Caco-2 (cell line): ENCODE results near the gene NEUROD4. TPM values are rescaled to one million over a fixed set of nuclear protein-coding genes. Genes with fewer than 3 reads are reported as not detected.

ENCODE experiments used
- BruUV-seq: library from RNA; stranded (reverse); fragments of 400-500 nt; replicated peaks from 2 replicates; lab custom pipeline; 2021; lab: Mats Ljungman, UMichigan
- CTCF ChIA-PET: fragments of 300-600 bp; sonication (Branson Sonifier 250); formaldehyde crosslinking; loops from one replicate; lab custom pipeline; 2022; ENCODE audit warnings: antibody characterized with exemption; lab: Charles Lee
- POLR2A ChIA-PET: fragments of 300-600 bp; sonication (Branson Sonifier 250); formaldehyde crosslinking; loops from one replicate; lab custom pipeline; 2022; ENCODE audit warnings: antibody characterized with exemption; lab: Charles Lee
- DNase-seq, 2 experiments: peaks; one replicate each; pipeline versions ENCODE4 v3.0.0 to v3.0.0-alpha.2; 2020 to 2022
- H3K27me3 ChIP-seq: replicated peaks from 2 replicates; pipeline ENCODE4 v1.6.0; 2011; ENCODE audit warnings: low read length; ENCODE audit not compliant: control insufficient read depth, insufficient read depth
- H3K36me3 ChIP-seq: 2 replicates; pipeline ENCODE4 v1.5.1; 2011; ENCODE audit warnings: low read length; ENCODE audit not compliant: control insufficient read depth, insufficient read depth
- H3K4me1 ChIP-seq: fragments of 250-450 bp; sonication (Bioruptor Pico); 2 replicates; pipeline ENCODE4 v1.5.1; 2020; ENCODE audit warnings: mild to moderate bottlenecking
- H3K4me3 ChIP-seq: 2 replicates; pipeline ENCODE4 v1.5.1; 2011; ENCODE audit warnings: low read depth, mild to moderate bottlenecking, control low read depth, low read length
- H3K9me3 ChIP-seq: fragments of 250-450 bp; sonication (Bioruptor Pico); 2 replicates; pipeline ENCODE4 v1.5.1; 2020; ENCODE audit warnings: mild to moderate bottlenecking, moderate library complexity
- H3K27ac Mint-ChIP-seq: one replicate; pipeline ENCODE4 v1.8.0; 2022; ENCODE audit warnings: mixed read lengths; ENCODE audit not compliant: unreplicated experiment
- H3K27me3 Mint-ChIP-seq: one replicate; pipeline ENCODE4 v1.8.0; 2022; ENCODE audit warnings: mixed read lengths; ENCODE audit not compliant: insufficient read depth, unreplicated experiment
- H3K36me3 Mint-ChIP-seq: one replicate; pipeline ENCODE4 v1.8.0; 2022; ENCODE audit warnings: mild to moderate bottlenecking, mixed read lengths; ENCODE audit not compliant: insufficient read depth, unreplicated experiment
- H3K4me1 Mint-ChIP-seq: one replicate; pipeline ENCODE4 v1.8.0; 2022; ENCODE audit warnings: low read depth, mixed read lengths; ENCODE audit not compliant: unreplicated experiment
- H3K4me3 Mint-ChIP-seq: one replicate; pipeline ENCODE4 v1.8.0; 2022; ENCODE audit warnings: mild to moderate bottlenecking, moderate library complexity, mixed read lengths; ENCODE audit not compliant: unreplicated experiment
- H3K9me3 Mint-ChIP-seq: one replicate; pipeline ENCODE4 v1.8.0; 2022; ENCODE audit warnings: mixed read lengths; ENCODE audit not compliant: unreplicated experiment
- CTCF ChIP-seq, 2 experiments: fragments of 200-600 bp in 1 of 2; IDR thresholded peaks; 1 replicate in 1 of 2; 2 replicates in 1 of 2; pipeline versions ENCODE4 v1.5.1 to v1.8.0; 2011 to 2022; ENCODE audit warnings: antibody characterized with exemption in 1 of 2, control low read depth in 1 of 2, inconsistent platforms in 1 of 2, low read depth in 1 of 2, low read length in 1 of 2, mild to moderate bottlenecking in 1 of 2, moderate library complexity in 1 of 2; ENCODE audit not compliant: insufficient read depth in 1 of 2, severe bottlenecking in 1 of 2, unreplicated experiment in 1 of 2
- intact Hi-C: fragments of 100-400 bp; cut with micrococcal nuclease; formaldehyde crosslinking; loops from one replicate; pipeline ENCODE4 v1.10.0; 2022; ENCODE audit not compliant: unreplicated experiment
- total RNA-seq: library from RNA; stranded (reverse); gene quantifications from 2 replicates; pipeline ENCODE4 v1.2.3, GENCODE V29; 2022

Gene NEUROD4
- total RNA-seq, 1 experiment from 2014 or later: not detected

- H3K4me3 Mint-ChIP-seq: no peak overlapping the region
- BruUV-seq: no TSS peak
- intact Hi-C loops: no loop called here
- peaks cover 7% of the 10 kb centered on the region for H3K4me1 Mint-ChIP-seq
- DNase-seq: no peak
- Histone ChIP-seq H3K9me3 (no peaks in the 10 kb centered on the region), H3K27me3 (no peaks in the 10 kb centered on the region), H3K4me3 (no peak overlapping the region), H3K4me1 (no peaks in the 10 kb centered on the region; the same call in 1 of the 2 replicates), H3K36me3 (no peaks in the 10 kb centered on the region)
- H3K27ac Mint-ChIP-seq: no peak overlapping the region
- ChIA-PET CTCF (no interaction called here), POLR2A (no interaction called here)
- H3K9me3 Mint-ChIP-seq: no peaks in the 10 kb centered on the region
- no peak for TF ChIP-seq CTCF (IDR thresholded peaks at IDR 0.05; ENCODE audit: insufficient read depth in 1 of 2, low read depth in 1 of 2, low read length in 1 of 2, severe bottlenecking in 1 of 2, unreplicated experiment in 1 of 2)
- no peaks in the 10 kb centered on the region for H3K36me3 Mint-ChIP-seq
- H3K27me3 Mint-ChIP-seq: peaks cover 4% of the 10 kb centered on the region
Measured at GRCh38 chr12:54974279-54974678, 45.5 kb upstream of the NEUROD4 start.

- H3K4me3 ChIP-seq: no peak overlapping the region
- H3K36me3 ChIP-seq: no peaks in the 10 kb centered on the region
- Mint-ChIP-seq H3K4me3 (no peak overlapping the region), H3K36me3 (no peaks in the 10 kb centered on the region), H3K27ac (no peak overlapping the region), H3K9me3 (no peaks in the 10 kb centered on the region), H3K27me3 (peaks cover 7% of the 10 kb centered on the region), H3K4me1 (peaks cover 7% of the 10 kb centered on the region)
- no peak for TF ChIP-seq CTCF (IDR thresholded peaks at IDR 0.05; ENCODE audit: insufficient read depth in 1 of 2, low read depth in 1 of 2, low read length in 1 of 2, severe bottlenecking in 1 of 2, unreplicated experiment in 1 of 2)
- BruUV-seq: no TSS peak
- H3K27me3 ChIP-seq: no peaks in the 10 kb centered on the region
- no peaks in the 10 kb centered on the region for H3K9me3 ChIP-seq
- no peaks in the 10 kb centered on the region; the same call in 1 of the 2 replicates for H3K4me1 ChIP-seq
- CTCF ChIA-PET: interaction anchor here (1.1 kb wide), 1 partner anchor 18 kb away, joined by 3 read pairs; no protein-coding TSS in a partner anchor
- DNase-seq: no peak
- POLR2A ChIA-PET: no interaction called here
- intact Hi-C loops: no loop called here
Measured at GRCh38 chr12:54975272-54975671, 44.5 kb upstream of the NEUROD4 start.

- no peak for DNase-seq
- Mint-ChIP-seq H3K9me3 (no peaks in the 10 kb centered on the region), H3K36me3 (no peaks in the 10 kb centered on the region), H3K27me3 (peaks cover 7% of the 10 kb centered on the region), H3K4me3 (no peak overlapping the region), H3K27ac (no peak overlapping the region), H3K4me1 (peaks cover 7% of the 10 kb centered on the region)
- H3K36me3 ChIP-seq: no peaks in the 10 kb centered on the region
- no peak for TF ChIP-seq CTCF (IDR thresholded peaks at IDR 0.05; ENCODE audit: insufficient read depth in 1 of 2, low read depth in 1 of 2, low read length in 1 of 2, severe bottlenecking in 1 of 2, unreplicated experiment in 1 of 2)
- H3K9me3 ChIP-seq: no peaks in the 10 kb centered on the region
- no TSS peak for BruUV-seq
- no peaks in the 10 kb centered on the region; the same call in 1 of the 2 replicates for H3K4me1 ChIP-seq
- POLR2A ChIA-PET: no interaction called here
- intact Hi-C loops: no loop called here
- CTCF ChIA-PET: interaction anchor here (0.6 to 1.1 kb wide), 3 partner anchors 17 to 190 kb away, joined by 3 to 4 read pairs (median 4); no protein-coding TSS in a partner anchor
- no peak overlapping the region for H3K4me3 ChIP-seq
- no peaks in the 10 kb centered on the region for H3K27me3 ChIP-seq
Measured at GRCh38 chr12:54975875-54976274, 43.9 kb upstream of the NEUROD4 start.
